ENCODE results near the gene IKZF4.
"Not testable (repeated sequence)": the region's sequence is repeated elsewhere in the genome, so short reads cannot be mapped to it uniquely, and the experiment has no call there.

IKZF4 gene

DNA sequence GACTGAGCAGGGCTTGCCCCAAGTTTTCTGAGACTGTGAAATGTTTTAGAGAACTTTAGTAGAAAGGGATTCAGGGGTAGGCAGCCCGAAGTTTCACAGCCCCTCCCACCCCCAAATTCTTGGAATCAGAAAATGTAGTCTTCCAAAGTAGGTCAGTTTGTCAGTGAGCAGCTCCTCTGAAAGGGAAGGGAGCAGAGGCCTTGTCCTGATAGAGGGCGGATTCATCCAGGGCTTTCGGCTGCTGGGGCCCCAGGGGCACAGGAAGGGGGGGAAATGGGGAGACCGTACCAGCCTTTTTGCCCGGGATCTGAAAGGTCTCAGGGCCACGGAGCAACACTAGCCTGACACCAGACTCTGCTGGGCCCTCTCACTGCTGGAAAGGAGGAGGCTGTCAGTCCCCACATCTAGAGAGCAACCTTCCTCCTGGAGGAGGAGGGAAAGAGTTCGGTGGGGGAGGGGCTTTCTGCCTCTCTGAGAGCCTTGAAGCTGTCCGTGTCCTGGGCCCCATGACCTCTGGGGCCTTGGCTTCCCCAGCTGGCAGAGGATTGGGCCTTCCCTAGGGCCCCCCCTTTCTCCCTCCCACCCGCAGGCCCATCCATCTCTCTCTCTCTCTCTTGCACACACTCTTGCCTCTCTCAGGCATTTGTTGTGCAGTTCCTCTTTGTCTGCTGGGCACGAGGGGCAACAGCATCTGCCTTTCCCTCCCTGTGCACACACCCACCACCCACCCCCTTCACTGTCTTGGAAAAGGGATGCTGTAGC is at the start of gene IKZF4:
Gene IKZF4, plus strand, starts transcription at position 621 of the 762 bp plus-strand sequence. CDS start 451 bp downstream, outside the sequence.
- DNase-seq, result no peak

DNA sequence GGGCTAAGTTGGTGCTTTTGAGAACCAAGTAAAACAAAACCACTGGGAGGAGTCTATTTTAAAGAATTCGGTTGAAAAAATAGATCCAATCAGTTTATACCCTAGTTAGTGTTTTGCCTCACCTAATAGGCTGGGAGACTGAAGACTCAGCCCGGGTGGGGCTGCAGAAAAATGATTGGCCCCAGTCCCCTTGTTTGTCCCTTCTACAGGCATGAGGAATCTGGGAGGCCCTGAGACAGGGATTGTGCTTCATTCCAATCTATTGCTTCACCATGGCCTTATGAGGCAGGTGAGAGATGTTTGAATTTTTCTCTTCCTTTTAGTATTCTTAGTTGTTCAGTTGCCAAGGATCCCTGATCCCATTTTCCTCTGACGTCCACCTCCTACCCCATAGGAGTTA is 48.8 kb upstream of the IKZF4 start:
- no peak for DNase-seq

DNA sequence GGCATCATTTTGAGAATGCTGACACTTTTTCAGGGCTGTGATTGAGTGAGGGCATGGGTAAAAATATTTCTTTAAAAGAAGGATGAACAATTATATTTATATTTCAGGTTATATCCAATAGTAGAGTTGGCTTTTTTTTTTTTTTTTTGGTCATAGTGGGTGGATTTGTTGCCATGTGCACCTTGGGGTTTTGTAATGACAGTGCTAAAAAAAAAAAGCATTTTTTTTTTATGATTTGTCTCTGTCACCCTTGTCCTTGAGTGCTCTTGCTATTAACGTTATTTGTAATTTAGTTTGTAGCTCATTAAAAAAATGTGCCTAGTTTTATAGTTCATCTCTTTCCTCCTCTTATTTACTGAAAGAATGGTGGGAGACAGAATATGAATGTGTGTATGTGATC is 48.4 kb upstream of the IKZF4 start:
- no peak for DNase-seq

DNA sequence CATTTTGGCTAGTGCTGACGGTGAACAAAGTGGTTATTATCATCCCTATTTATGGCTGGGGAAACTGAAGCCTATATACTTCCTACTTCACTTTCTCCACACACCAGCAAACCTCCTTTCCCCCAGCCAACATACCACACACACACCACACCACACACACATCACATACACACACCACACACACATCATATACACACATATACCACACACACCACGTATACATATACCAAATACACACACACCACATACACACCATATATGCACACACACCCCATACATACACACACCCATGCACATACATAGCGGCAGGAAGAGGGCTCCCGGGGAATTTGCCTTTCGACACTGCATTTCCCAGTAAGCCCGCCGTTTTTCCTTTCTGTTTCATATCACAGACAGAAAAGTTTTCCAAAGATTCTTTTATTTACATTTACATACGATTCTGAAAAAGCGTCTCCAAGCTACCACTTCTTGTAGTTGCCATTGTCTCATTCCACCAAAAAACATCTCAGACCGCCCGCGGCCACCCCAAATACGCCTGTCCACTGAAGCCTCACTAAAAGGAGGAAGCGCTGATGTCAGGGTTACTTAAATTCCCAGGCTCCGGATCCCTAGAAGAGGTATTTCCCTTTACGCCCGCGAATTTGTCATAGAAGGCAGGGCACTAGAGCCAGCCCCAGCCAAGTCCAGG is 47.8 kb upstream of the IKZF4 start:
- no peak for DNase-seq

DNA sequence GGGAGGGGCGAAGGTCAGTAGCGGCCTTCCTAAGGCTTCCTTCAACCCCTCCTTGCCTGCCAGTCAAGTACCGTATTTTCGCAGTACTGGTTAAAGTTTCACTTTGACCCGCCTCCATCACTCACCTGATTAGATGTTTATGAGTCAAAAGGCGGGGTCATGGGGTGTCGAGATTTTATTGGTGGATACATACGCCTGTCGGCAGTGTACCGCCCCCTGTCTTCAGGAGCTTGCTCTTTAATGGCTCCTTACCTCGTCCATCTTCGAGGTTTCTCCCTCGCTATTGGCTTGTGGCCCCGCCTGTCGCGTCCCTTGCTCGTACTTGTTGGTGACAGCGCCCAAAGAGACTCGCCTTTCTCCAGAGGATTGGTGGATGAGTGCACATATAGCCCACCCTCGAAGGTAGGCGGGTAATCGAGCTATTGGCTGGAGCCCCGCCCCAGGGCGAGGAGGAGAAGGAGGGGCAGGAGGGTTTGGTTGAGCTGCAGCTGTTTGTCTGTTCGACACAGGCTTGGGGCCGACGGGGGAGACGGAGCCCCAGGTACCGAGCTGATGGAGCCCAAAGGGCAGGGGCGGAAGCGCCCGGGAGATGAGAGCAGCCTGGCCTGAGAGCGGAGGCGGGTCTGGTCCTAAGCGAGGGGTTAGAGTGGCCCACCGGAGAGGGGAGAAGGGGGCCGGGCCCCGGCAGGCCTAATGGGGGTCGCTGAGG is 47.1 kb upstream of the IKZF4 start, which contains the start of gene RAB5B:
Gene RAB5B, plus strand, starts transcription at position 480 of the 709 bp plus-strand sequence. CDS start 12,883 bp downstream, outside the sequence.
- peak; percentile 100 for DNase-seq

DNA sequence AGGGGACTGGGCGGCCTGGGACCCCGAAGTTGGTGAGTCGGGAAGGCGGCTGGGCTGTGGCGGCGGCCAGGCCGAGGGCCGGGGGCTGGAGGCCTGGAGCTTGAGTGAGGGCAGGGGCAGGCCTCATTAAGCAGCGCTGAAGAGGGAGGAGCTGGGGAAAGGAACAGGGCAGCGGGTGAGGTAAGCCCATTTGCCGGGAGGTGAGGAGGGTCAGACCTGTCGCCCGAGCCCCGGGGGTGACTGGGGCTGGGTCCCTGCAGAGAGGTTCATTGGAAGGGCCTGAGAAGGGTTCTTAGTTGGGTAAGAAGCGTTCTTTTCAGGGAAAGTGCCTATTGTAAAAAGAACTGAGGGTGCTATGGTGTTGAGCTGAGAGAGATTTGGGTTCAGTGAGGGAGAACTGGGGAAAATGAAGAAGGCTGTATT is 46.5 kb upstream of the IKZF4 start:
- peak; percentile 2 for DNase-seq

DNA sequence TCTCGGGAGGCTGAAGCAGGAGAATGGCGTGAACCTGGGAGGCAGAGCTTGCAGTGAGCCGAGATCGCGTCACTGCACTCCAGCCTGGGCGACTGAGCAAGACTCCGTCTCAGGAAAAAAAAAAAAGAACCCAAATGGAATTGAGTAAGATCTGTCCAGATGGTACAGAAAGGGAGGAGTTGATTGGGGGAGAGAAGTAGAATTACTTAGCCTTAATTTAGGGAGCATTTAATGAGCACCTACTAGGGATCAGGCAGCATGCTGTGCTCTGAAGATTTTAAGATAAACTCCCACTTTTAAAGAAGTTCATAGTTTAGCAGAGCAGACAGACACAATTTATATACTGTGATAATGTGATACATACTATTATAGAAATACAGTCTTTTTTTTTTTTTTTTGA is 42.5 kb upstream of the IKZF4 start:
- DNase-seq, result no peak

DNA sequence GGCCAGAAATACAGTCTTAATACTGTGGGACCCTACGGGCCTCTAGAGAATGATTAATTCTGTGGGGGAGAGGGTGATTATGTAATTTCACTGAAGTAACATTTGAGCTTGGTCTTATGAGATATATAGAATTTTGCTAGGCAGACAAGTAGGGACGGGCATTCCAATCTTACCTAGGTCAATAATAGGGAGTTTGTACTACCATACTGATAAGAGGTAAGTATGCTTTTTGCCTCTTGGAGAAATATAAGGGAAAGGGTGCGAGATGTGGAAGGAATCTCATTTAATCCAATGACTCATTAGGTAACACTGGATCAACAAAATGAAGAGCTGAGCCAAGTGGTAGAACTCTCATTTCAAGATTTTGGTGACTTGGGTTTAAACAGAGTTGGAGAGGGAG is 41.8 kb upstream of the IKZF4 start:
- DNase-seq, result no peak

DNA sequence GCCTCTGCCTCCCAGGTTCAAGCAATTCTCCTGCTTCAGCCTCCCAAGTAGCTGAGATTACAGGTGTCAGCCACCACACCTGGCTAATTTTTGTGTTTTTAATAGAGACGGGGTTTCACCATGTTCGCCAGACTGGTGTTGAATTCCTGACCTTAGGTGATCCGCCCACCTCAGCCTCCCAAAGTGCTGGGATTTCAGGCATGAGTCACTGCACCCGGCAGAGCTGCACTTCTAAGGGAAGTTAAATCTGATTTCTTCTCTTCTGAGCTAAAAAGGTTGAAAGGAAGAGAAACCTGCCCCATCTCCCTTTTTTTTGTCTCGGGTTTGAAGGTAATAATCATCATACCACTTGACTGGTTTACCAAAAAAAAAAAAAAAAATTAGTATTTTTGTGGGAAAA is 39.0 kb upstream of the IKZF4 start:
- DNase-seq, result not testable (repeated sequence)

DNA sequence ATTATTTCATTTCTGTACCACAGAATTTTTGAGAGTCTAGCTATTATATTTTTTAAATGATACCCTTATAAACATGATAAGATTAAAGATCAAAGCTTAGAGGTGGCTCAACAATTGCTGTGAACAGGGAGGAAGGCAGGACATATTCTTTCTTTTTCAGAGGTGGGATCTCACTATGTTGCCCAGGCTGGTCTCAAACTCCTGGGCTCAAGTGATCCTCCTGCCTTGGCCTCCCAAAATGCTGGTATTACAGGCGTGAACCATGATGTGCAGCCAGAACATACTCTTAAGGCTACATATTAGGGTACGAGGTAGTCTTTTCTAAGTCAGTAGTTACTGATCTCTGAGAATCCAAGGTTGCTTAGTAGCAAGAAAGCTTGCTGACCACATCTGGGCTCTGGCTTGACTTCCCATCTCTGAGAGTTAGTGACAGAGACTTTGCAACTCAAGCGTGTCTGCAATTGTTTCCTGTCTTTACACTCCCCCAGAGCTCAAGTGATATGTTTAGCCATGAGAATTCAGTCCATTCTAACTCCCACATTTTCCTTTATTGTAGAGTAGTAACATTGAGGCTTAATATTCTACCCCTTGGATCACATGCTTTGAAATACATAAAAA is 38.4 kb upstream of the IKZF4 start:
- no peak for DNase-seq

DNA sequence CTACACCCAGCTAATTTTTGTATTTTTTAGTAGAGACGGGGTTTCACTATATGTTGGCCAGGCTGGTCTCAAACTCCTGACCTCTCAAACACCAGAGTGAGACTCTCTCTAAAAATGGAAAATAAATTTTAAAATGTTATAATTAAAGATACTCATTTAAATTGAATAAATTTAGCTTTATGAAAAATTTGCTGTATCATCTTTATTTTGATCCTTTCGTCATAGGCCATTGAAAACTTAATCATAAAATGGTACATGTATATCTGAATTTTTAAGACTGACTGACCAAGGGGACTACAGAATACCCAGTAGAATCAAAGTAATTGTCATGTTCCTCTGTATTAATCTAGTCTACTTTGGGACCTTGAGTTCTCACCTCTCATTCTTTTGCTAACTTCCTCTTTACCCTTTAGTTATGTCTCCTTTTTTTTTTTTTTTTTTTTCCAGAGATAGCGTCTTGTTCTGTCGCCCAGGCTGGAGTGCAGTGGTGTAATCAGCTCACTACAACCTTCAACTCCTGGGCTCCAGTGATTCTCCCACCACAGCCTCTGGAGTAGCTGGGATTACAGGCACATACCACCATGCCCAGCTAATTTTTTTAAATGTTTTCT is 37.5 kb upstream of the IKZF4 start:
- DNase-seq, result no peak

DNA sequence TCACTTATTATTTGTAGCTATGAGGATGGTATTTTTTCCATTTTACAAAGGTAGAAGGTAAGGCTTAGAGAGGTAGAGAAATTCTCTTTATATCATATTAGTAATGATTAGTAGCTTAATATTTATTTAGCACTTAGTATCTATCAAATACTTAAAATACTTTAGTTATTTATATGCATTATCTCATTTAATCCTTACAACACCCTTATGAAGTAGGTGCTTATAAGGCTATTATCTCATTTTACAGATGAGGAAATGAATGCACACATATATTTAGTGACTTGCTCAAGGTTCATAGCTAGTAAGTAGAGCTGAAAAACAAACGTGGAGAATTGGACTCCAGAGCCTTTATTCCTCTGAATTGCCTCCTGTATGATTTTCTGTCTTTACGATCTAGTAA is 36.0 kb upstream of the IKZF4 start:
- no peak for DNase-seq

DNA sequence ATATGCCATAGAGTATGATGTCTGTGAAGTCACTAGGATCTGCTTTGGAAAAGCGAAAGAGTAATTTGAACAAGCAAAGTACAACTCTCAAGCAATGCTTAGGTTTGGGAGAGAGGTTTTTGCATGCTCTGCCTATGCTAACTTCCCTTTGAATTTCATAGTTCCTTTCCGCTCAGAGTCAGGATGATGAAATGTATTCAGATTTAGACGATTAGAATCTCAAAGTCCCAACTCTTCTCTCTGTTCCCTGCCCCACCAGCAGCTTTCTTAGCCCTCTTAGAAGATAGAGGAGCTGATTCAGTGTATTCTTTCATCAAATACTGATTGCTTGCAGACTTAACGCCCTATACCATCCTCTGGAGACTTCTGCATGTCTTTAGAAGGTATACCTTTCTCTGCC is 35.5 kb upstream of the IKZF4 start:
- no peak for DNase-seq

DNA sequence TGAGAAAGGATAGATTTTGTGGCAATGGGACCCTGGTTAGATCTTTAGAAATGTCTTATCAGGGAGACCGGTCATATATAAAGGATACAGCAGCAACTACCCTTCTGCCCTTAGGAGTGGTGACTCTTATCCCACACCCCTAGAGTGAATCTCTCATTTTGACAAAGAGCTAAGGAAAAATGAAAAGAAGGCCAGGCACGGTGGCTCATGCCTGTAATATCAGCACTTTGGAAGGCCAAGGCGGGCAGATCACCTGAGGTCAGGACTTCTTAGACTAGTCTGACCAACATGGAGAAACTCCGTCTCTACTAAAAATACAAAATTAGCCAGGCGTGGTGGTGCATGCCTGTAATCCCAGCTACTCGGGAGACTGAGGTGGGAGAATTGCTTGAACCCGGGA is 34.9 kb upstream of the IKZF4 start:
- DNase-seq, result not testable (repeated sequence)

DNA sequence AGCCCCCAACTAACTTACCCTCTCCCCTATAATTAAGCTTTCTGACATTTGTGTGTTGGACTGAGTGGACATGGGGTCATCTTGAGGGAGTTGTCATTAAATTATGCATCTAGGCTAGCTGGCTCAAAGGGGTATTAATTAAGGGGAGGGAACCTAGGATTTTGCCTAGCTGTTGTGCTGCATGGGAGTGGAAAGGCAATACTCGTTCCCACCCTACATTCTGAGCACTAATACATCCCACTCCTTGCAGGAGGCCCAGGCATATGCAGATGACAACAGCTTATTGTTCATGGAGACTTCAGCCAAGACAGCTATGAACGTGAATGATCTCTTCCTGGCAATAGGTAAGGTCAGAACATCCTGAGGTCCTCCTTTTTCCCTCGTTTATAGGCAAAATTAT is 29.7 kb upstream of the IKZF4 start:
- DNase-seq, result no peak

DNA sequence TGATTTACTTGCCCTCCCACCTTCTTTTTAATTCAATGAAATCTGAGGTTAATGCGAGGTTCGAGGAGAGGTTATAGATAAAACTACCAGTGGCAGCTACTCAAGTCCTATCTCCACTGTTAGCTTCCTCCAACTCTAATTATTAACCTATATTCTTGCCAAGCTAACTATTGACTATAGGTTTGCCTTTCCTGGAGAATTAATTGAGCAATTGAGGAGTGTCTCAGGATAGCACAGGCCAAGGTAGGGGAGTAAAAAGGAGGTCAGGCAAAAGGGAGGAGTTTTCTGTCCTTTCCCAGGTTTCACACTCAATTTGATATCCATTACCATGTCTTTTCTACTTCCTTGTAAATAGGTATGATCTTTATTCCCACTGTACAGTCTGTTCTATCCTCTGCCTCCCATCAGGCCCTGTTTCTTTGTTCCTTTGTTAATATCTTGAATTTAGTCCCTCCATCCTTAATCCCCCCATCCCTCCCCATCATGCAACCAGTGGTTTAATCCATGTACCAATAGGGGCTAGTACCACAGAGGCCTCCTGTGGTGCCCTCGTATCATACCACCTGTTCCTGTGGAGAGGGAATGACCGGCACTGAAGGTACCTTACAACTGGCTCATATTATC is 27.5 kb upstream of the IKZF4 start:
- no peak for DNase-seq

DNA sequence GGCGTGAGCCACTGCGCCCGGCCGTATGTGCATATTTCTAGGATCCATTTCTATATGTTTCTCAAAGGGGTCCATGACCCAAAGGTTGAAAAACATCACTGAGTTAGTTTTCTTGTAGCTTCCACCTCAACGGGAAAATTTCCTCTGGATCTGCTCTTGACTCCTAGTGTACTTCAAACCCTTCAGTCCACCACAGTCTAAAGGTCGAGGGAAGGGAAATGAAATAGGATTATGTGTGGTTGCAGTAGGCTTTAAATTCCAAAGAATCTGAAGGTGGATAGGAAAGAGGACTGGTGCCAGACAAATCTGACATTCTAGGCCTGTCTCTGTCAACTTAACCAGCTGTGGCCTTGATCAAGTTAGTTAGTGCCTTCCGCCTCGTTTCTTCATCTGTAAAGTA is 25.5 kb upstream of the IKZF4 start:
- no peak for DNase-seq

DNA sequence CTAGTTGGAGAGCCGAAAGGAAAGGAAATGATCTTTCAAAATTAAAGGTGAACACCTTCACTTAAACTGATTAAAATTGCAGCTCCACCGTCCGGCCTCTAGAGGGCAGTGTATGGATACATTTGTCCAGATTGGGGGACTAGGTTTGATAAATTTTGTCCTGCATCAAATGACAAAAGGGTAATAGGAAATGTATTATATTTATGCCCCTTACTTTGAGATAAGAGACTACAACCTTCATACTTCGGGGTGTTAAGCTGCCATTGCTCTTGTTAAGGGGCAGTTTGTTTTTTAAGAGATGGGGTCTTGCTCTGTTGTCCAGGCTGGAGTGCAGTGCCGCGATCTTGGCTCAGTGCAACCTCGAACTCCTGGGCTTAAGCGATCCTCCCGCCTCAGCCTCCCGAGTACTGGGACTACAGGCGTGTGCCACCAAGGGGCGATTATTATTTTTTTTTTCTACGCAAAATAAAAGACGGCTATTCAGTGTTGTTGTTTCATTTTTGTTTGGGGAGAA is 24.6 kb upstream of the IKZF4 start:
- DNase-seq, result peak; percentile 38

DNA sequence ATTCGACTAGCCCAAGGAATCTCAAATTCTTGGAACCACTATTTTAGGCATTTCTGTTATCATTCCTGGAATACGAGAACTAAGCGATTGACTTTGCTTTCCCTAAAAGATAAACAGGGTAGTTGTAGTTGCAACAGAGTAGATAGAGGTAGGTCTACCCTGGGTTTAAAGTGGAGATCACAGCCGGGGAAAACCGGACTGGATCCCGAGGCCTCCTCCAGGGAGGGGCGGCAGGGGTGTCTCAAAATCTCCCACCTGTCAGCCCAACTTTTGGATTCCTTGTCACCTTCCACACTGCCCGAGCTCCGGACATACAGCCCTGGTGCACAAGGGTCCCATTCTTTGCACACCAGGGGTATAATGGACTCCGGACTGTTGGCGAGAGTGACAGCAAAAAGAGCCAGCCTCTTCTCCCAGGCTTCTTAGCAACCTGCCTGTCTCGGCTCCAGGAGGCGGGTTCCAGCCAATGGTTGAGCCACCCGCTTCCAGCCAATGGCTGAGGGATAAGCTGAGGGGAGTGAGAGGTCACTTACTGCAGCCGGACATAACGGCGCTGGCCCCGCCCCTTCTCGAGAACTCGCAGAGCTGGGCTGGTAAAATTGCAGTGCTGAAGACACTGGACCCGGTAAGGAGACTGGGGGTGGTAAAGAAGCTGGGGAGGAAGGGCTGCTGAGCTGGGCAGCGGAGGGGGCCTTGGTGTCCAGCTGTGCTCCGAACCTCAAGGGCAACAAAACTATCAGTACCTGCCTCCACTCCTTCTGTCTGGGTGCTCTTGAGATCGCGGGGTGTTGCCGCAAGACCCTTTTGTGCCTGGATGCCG is 23.9 kb upstream of the IKZF4 start, which contains the start of gene SUOX:
Gene SUOX, plus strand, starts transcription at position 562 of the 820 bp plus-strand sequence. CDS start 4,946 bp downstream, outside the sequence.
- DNase-seq, result peak; percentile 87

DNA sequence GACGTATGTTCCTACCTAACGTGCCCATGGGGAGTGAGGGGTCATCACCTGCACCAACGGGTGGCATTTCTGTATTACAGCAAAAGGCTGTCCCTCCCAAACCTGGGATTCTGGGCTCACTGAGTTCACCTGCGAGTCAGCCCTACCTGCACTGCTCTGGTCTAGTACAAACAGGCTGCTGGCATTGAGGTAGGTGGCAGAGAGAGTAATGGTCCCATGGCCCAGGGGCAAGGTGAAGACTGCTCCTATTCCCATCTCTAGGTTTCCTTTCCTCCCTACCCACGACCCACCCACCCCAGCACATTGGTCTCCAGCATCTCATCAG is 23.3 kb upstream of the IKZF4 start:
- no peak for DNase-seq

DNA sequence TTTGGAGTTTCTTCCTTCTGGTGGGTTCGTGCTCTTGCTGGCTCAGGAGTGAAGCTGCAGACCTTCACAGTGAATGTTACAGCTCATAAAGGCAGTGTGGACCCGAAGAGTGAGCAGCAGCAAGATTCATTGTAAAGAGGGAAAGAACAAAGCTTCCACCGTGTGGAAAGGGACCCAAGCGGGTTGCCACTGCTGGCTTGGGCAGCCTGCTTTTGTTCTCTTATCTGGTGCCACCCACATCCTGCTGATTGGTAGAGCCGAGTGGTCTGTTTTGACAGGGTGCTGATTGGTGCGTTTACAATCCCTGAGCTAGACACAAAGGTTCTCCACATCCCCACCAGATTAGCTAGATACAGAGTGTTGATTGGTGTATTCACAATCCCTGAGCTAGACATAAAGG is 21.3 kb upstream of the IKZF4 start:
- not testable (repeated sequence) for DNase-seq

All from DMS153 (cell line).